Measurements from ENCODE around the gene RAB3IL1. TPM values are rescaled to one million over a fixed set of nuclear protein-coding genes. Genes with fewer than 3 reads are reported as not detected.

RAB3IL1 gene
- total and polyA plus RNA-seq, 8 donors: 0.58 to 13.3 (median 10.1) TPM; not detected in 1

GRCh38 chr11:61926235-61926634 lies 8.9 kb upstream of the RAB3IL1 start:
- no peaks in the 10 kb centered on the region for H3K9me3 ChIP-seq
- H3K27ac ChIP-seq: no peak overlapping the region
- DNase-seq: no peak
- peaks cover 15 to 31% (median 21%) of the 10 kb centered on the region in 4 donors for H3K4me1 ChIP-seq
- WGBS, 5 donors: 92 to 97% (median 96%) methylated on average over 3 of the region's 3 CpGs
- intact Hi-C loops (cut with DNase I; ENCODE audit: low total_unique reads): no loop called here
- peaks cover 0 to 4% (median 0%) of the 10 kb centered on the region in 3 donors for H3K27me3 ChIP-seq
- H3K4me3 ChIP-seq: no peak overlapping the region
- no peaks in the 10 kb centered on the region for H3K36me3 ChIP-seq
- TF ChIP-seq POLR2AphosphoS5 (IDR thresholded peaks at IDR 0.05) (no peak), CTCF (IDR thresholded peaks at IDR 0.05) (no peak), EP300 (IDR thresholded peaks at IDR 0.05) (no peak), POLR2A (IDR thresholded peaks at IDR 0.05) (no peak)

DNA sequence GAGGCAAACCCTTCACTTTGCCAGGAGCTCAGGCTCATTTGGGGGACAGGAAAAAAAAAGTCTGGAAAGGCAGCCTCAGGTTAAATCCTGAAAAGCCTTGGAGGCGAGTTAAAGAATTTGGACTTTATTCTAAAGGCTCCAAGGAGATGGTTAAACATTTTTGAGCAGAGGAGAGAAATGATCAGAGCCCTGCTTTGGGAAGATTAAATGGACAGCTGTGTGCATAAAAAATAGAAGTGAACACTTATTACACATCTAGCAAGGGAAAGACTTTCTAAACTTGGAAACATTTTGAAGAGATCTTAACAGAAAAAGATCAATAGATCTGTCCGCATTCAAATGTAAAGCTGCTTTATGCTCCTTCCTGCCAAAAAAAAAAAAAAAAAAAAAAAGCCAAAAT lies 8.4 kb upstream of the RAB3IL1 start:
- H3K9me3 ChIP-seq: no peaks in the 10 kb centered on the region
- H3K4me1 ChIP-seq: peaks cover 15 to 32% (median 21%) of the 10 kb centered on the region in 4 donors
- intact Hi-C loops (cut with DNase I; ENCODE audit: low total_unique reads): no loop called here
- 81 to 94% (median 88%) methylated on average over 2 of the region's 2 CpGs for WGBS, 5 donors
- H3K27ac ChIP-seq: no peak overlapping the region
- DNase-seq: no peak
- H3K36me3 ChIP-seq: no peaks in the 10 kb centered on the region
- no peak overlapping the region for H3K4me3 ChIP-seq
- peaks cover 0 to 8% (median 0%) of the 10 kb centered on the region in 3 donors for H3K27me3 ChIP-seq
- TF ChIP-seq EP300 (IDR thresholded peaks at IDR 0.05): no peak
- TF ChIP-seq POLR2A (IDR thresholded peaks at IDR 0.05): no peak
- TF ChIP-seq CTCF (IDR thresholded peaks at IDR 0.05): no peak

DNA sequence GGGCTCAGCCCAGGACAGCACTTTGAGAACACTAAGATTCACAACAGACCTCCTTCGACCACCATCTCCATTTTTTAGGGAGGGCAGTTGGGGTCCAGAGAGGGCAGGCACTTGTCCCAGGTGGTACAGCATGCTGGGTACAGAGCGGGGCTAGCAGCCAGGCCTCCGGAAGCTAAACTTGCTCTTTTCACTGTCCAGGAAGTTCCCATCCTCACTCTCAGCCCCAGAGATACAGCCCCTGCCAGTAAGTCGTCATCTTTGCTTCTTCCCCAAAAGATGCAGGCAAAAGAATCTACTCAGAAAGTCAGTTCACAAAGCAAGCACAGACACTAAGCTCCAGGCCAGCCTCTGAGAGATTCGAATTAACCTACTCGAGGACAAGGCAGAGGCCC lies 6.7 kb upstream of the RAB3IL1 start:
- peaks cover 15 to 35% (median 24%) of the 10 kb centered on the region in 4 donors for H3K4me1 ChIP-seq
- no peak overlapping the region for H3K4me3 ChIP-seq
- intact Hi-C loops (cut with DNase I; ENCODE audit: low total_unique reads): no loop called here
- 67 to 79% (median 72%) methylated on average over 6 of the region's 6 CpGs for WGBS, 5 donors
- no peaks in the 10 kb centered on the region for H3K9me3 ChIP-seq
- H3K27me3 ChIP-seq: peaks cover 0 to 20% (median 0%) of the 10 kb centered on the region in 3 donors
- no peak for TF ChIP-seq CTCF (IDR thresholded peaks at IDR 0.05)
- TF ChIP-seq EP300 (IDR thresholded peaks at IDR 0.05): no peak
- TF ChIP-seq POLR2A (IDR thresholded peaks at IDR 0.05): no peak
- TF ChIP-seq POLR2AphosphoS5 (IDR thresholded peaks at IDR 0.05): no peak
- peak overlapping the region; percentile 67 to 86 (median 75) for H3K27ac ChIP-seq
- H3K36me3 ChIP-seq: no peaks in the 10 kb centered on the region
- DNase-seq: peak in 1 of 2 donors; percentile 45

- intact Hi-C loops (cut with DNase I; ENCODE audit: low total_unique reads): no loop called here
- Histone ChIP-seq H3K27ac (peak overlapping the region; percentile 67 to 86 (median 75)), H3K4me1 (peaks cover 18 to 36% (median 27%) of the 10 kb centered on the region in 4 donors), H3K27me3 (peaks cover 0 to 26% (median 0%) of the 10 kb centered on the region in 3 donors), H3K4me3 (no peak overlapping the region), H3K9me3 (no peaks in the 10 kb centered on the region), H3K36me3 (no peaks in the 10 kb centered on the region)
- peak; percentile 64 to 91 for DNase-seq
- TF ChIP-seq POLR2AphosphoS5 (IDR thresholded peaks at IDR 0.05): peak in 2 of 3 donors; percentile 15 to 24
- no peak for TF ChIP-seq EP300 (IDR thresholded peaks at IDR 0.05)
- TF ChIP-seq POLR2A (IDR thresholded peaks at IDR 0.05): no peak
- no peak for TF ChIP-seq CTCF (IDR thresholded peaks at IDR 0.05)
- 31 to 50% (median 40%) methylated on average over 13 to 18 of the region's 18 CpGs for WGBS, 5 donors
Observed at GRCh38 chr11:61923166-61924063, 6.0 kb upstream of the RAB3IL1 start.

Measured in stomach (tissue), 9 donors.